Endodermal cell (in vitro differentiated cells): ENCODE measurements around the gene PEX11G. TPM values are rescaled to one million over a fixed set of nuclear protein-coding genes. Genes with fewer than 3 reads are reported as not detected.

ENCODE experiments used
- DNase-seq: peaks from one replicate; pipeline ENCODE4 v3.0.0-alpha.2; 2017
- H3K27ac ChIP-seq: 2 replicates; pipeline ENCODE4 v1.5.1; 2013; ENCODE audit warnings: mild to moderate bottlenecking, low read depth, low read length, moderate library complexity
- H3K27me3 ChIP-seq: 2 replicates; pipeline ENCODE4 v1.6.1; 2013; ENCODE audit warnings: mild to moderate bottlenecking, low read length, moderate library complexity; ENCODE audit not compliant: insufficient read depth, control insufficient read depth, poor library complexity, severe bottlenecking
- H3K36me3 ChIP-seq: 2 replicates; pipeline ENCODE4 v1.7.0; 2013; ENCODE audit warnings: mild to moderate bottlenecking, low read length, moderate library complexity; ENCODE audit not compliant: control insufficient read depth, insufficient read depth
- H3K4me1 ChIP-seq: one replicate; pipeline ENCODE4 v1.7.0; 2013; ENCODE audit warnings: low read length; ENCODE audit not compliant: control insufficient read depth, insufficient read depth
- H3K4me3 ChIP-seq: 2 replicates; pipeline ENCODE4 v1.5.1; 2013; ENCODE audit warnings: mild to moderate bottlenecking, low read length, moderate library complexity
- H3K9ac ChIP-seq: 2 replicates; pipeline ENCODE4 v1.6.1; 2013; ENCODE audit warnings: mild to moderate bottlenecking, low read length, moderate library complexity; ENCODE audit not compliant: poor library complexity, severe bottlenecking; ENCODE audit errors: extremely low read depth
- H3K9me3 ChIP-seq: 2 replicates; pipeline ENCODE4 v1.6.1; 2013; ENCODE audit warnings: mild to moderate bottlenecking, low read length, moderate library complexity; ENCODE audit not compliant: control insufficient read depth
- H3K27ac Mint-ChIP-seq: 2 replicates; pipeline ENCODE4 v1.8.0; 2020; ENCODE audit warnings: mixed read lengths
- H3K27me3 Mint-ChIP-seq: 2 replicates; pipeline ENCODE4 v1.8.0; 2021; ENCODE audit warnings: mild to moderate bottlenecking, mixed read lengths; ENCODE audit not compliant: insufficient read depth
- H3K36me3 Mint-ChIP-seq: 2 replicates; pipeline ENCODE4 v1.8.0; 2020; ENCODE audit warnings: low read depth, mixed read lengths
- H3K4me1 Mint-ChIP-seq: 2 replicates; pipeline ENCODE4 v1.8.0; 2020; ENCODE audit warnings: mixed read lengths
- H3K4me3 Mint-ChIP-seq: 2 replicates; pipeline ENCODE4 v1.8.0; 2020; ENCODE audit warnings: mild to moderate bottlenecking, moderate library complexity, mixed read lengths
- H3K9me3 Mint-ChIP-seq: 2 replicates; pipeline ENCODE4 v1.8.0; 2020; ENCODE audit warnings: mild to moderate bottlenecking, mixed read lengths
- WGBS, 2 experiments: methylation state at CpG; one replicate each; pipeline versions ENCODE4 v1.1.5 to v1.1.7; 2013; ENCODE audit warnings: missing lambda C conversion rate in 2 of 2, mixed read lengths in 1 of 2; ENCODE audit not compliant: insufficient coverage in 1 of 2, insufficient read length in 1 of 2; 5-methylcytosine and 5-hydroxymethylcytosine counted together
- total RNA-seq, 2 donors: library from RNA; stranded (reverse); fragmentation: NEBNext Ultra II Directional in 1 of 2; extraction: Animal tissue kit (Norgen Biotek cat#: 25700) in 1 of 2; gene quantifications; 2 replicates in 1 of 2; 3 replicates in 1 of 2; pipeline ENCODE4 v1.2.1, GENCODE V29; 2021
- TF ChIP-seq, protein P1 (sequence below): fragments of 200-600 bp; sonication (generic); conservative IDR thresholded peaks from 2 replicates; pipeline ENCODE4 v1.5.0; 2021; ENCODE audit warnings: antibody characterized with exemption, mild to moderate bottlenecking

The PEX11G gene
- total RNA-seq, 2 donors from 2014 or later, result 2.6 to 3.0 TPM

- H3K9me3 Mint-ChIP-seq, result no peaks in the 10 kb centered on the region
- H3K9ac ChIP-seq, result no peak overlapping the region
- 92 to 95% methylated on average over 29 to 32 of the region's 32 CpGs for WGBS, 2 experiments
- peaks cover 28% of the 10 kb centered on the region for H3K36me3 Mint-ChIP-seq
- H3K4me3 ChIP-seq, result no peak overlapping the region
- peaks cover 4% of the 10 kb centered on the region for H3K36me3 ChIP-seq
- H3K4me1 Mint-ChIP-seq, result no peaks in the 10 kb centered on the region
- peak; percentile 30 for DNase-seq
- H3K27me3 ChIP-seq, result no peaks in the 10 kb centered on the region
- no peak overlapping the region for H3K4me3 Mint-ChIP-seq
- no peak overlapping the region for H3K27ac ChIP-seq
- no peaks in the 10 kb centered on the region for H3K9me3 ChIP-seq
- H3K4me1 ChIP-seq, result no peaks in the 10 kb centered on the region
- TF ChIP-seq, protein P1, sequence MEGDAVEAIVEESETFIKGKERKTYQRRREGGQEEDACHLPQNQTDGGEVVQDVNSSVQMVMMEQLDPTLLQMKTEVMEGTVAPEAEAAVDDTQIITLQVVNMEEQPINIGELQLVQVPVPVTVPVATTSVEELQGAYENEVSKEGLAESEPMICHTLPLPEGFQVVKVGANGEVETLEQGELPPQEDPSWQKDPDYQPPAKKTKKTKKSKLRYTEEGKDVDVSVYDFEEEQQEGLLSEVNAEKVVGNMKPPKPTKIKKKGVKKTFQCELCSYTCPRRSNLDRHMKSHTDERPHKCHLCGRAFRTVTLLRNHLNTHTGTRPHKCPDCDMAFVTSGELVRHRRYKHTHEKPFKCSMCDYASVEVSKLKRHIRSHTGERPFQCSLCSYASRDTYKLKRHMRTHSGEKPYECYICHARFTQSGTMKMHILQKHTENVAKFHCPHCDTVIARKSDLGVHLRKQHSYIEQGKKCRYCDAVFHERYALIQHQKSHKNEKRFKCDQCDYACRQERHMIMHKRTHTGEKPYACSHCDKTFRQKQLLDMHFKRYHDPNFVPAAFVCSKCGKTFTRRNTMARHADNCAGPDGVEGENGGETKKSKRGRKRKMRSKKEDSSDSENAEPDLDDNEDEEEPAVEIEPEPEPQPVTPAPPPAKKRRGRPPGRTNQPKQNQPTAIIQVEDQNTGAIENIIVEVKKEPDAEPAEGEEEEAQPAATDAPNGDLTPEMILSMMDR, result no peak
- no peak overlapping the region for H3K27ac Mint-ChIP-seq
- H3K27me3 Mint-ChIP-seq, result no peaks in the 10 kb centered on the region
These were observed 39.8 kb upstream of the PEX11G start for GRCh38 chr19:7528522-7529245.

- Histone ChIP-seq H3K4me3 (no peak overlapping the region), H3K9me3 (no peaks in the 10 kb centered on the region), H3K27ac (no peak overlapping the region), H3K4me1 (peaks cover 5% of the 10 kb centered on the region), H3K27me3 (no peaks in the 10 kb centered on the region), H3K36me3 (peaks cover 4% of the 10 kb centered on the region), H3K9ac (no peak overlapping the region)
- no peaks in the 10 kb centered on the region for H3K4me1 Mint-ChIP-seq
- H3K27ac Mint-ChIP-seq, result no peak overlapping the region
- no peak overlapping the region for H3K4me3 Mint-ChIP-seq
- no peaks in the 10 kb centered on the region for H3K27me3 Mint-ChIP-seq
- 90 to 96% methylated on average over 6 to 7 of the region's 7 CpGs for WGBS, 2 experiments
- peaks cover 28% of the 10 kb centered on the region for H3K36me3 Mint-ChIP-seq
- TF ChIP-seq, protein P1, result no peak
- no peaks in the 10 kb centered on the region for H3K9me3 Mint-ChIP-seq
- peak; percentile 37 for DNase-seq
These were observed 39.3 kb upstream of the PEX11G start for GRCh38 chr19:7528192-7528519.

DNA sequence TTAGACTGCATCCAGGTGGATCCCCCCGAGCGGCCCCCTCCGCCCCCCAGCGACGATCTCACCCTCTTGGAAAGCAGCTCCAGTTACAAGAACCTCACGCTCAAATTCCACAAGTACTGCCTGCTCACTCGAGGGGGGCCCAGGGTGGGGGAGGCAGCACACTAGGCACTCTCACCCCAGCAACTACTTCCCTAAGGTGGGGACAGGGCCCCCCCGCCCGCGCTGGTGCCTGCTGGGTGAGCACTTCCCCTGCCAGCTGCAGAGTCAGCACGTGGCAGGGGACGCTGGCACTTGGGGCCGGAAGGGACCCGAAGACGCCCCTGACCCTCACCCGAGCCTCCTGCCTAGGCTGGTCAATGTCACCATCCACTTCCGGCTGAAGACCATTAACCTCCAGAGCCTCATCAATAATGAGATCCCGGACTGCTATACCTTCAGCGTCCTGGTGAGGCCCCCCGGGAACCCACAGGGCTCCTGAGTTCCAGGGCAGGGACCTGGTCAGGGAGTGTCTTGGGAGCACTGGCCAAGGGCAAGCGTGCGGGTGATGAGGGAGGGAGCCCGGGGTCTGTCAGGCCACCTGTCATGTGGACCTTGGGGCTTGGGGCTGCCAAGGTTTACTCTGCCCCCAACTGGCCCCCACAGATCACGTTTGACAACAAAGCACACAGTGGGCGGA, 38.8 kb upstream of the PEX11G start:
- H3K4me1 ChIP-seq, result peaks cover 7% of the 10 kb centered on the region
- no peaks in the 10 kb centered on the region for H3K27me3 ChIP-seq
- Mint-ChIP-seq H3K9me3 (no peaks in the 10 kb centered on the region), H3K27me3 (no peaks in the 10 kb centered on the region), H3K4me3 (no peak overlapping the region), H3K36me3 (peaks cover 28% of the 10 kb centered on the region), H3K27ac (no peak overlapping the region), H3K4me1 (no peaks in the 10 kb centered on the region)
- TF ChIP-seq, protein P1, result no peak
- H3K4me3 ChIP-seq, result no peak overlapping the region
- no peak overlapping the region for H3K27ac ChIP-seq
- no peak for DNase-seq
- no peak overlapping the region for H3K9ac ChIP-seq
- 91 to 94% methylated on average over 14 to 25 of the region's 25 CpGs for WGBS, 2 experiments
- no peaks in the 10 kb centered on the region for H3K9me3 ChIP-seq
- peaks cover 4% of the 10 kb centered on the region for H3K36me3 ChIP-seq
